ENCODE measurements around the gene RRP1. TPM values are rescaled to one million over a fixed set of nuclear protein-coding genes. Genes with fewer than 3 reads are reported as not detected.

The RRP1 gene
- total RNA-seq, 1 experiment from 2014 or later = 76.7 TPM

- H3K9me3 Mint-ChIP-seq = no peaks in the 10 kb centered on the region
- H3K4ac ChIP-seq (ENCODE audit: low read depth, low read length) = no peak overlapping the region
- no peaks in the 10 kb centered on the region for H4K20me1 ChIP-seq (ENCODE audit: control insufficient read depth, insufficient read depth, insufficient read length)
- no peak overlapping the region for H2AK5ac ChIP-seq (ENCODE audit: insufficient read length, low read length)
- no peaks in the 10 kb centered on the region for H3K27me3 Mint-ChIP-seq (ENCODE audit: low read depth)
- H3K4me2 ChIP-seq (ENCODE audit: insufficient read depth, insufficient read length, low read length) = no peak overlapping the region
- no peak overlapping the region for H2BK15ac ChIP-seq (ENCODE audit: low read depth, low read length)
- no peak overlapping the region for H4K5ac ChIP-seq (ENCODE audit: insufficient read length, low read depth, low read length)
- H3K9me3 ChIP-seq (ENCODE audit: control insufficient read depth, low read depth, low read length) = no peaks in the 10 kb centered on the region
- no peak overlapping the region for H2BK20ac ChIP-seq (ENCODE audit: low read depth, low read length, poor library complexity, severe bottlenecking)
- no peak overlapping the region for H4K91ac ChIP-seq (ENCODE audit: insufficient read length, low read depth, low read length)
- no peak overlapping the region for H2BK5ac ChIP-seq (ENCODE audit: insufficient read length, low read length)
- no peaks in the 10 kb centered on the region for H3K4me1 Mint-ChIP-seq
- no peak overlapping the region for H3K9ac ChIP-seq (ENCODE audit: extremely low read depth, insufficient read length, low read length)
- no peak overlapping the region for H3K14ac ChIP-seq (ENCODE audit: insufficient read depth, low read length)
- H3K27ac ChIP-seq (ENCODE audit: insufficient read length, low read depth, low read length) = no peak overlapping the region
- no peak overlapping the region for H3K18ac ChIP-seq (ENCODE audit: insufficient read length, low read depth, low read length)
- no peak overlapping the region for H3K4me3 Mint-ChIP-seq
- no peak for TF ChIP-seq CTCF (conservative IDR thresholded peaks at IDR 0.05)
- no peak overlapping the region for H3K27ac Mint-ChIP-seq
- DNase-seq = no peak
- H3T11ph ChIP-seq (ENCODE audit: low read length) = no peak overlapping the region
- H3K36me3 Mint-ChIP-seq (ENCODE audit: insufficient read depth in 1 of 3, low read depth in 3 of 3) = peaks cover 69 to 98% (median 95%) of the 10 kb centered on the region in 3 experiments
- H3K79me2 ChIP-seq (ENCODE audit: insufficient read depth, low read length) = no peaks in the 10 kb centered on the region; the same call in 1 of the 2 replicates
- no peak overlapping the region for H3K56ac ChIP-seq (ENCODE audit: insufficient read length, low read depth, low read length)
- no peaks in the 10 kb centered on the region for H3K23me2 ChIP-seq (ENCODE audit: insufficient read length, low read depth, low read length, poor library complexity, severe bottlenecking)
- H3K23ac ChIP-seq (ENCODE audit: insufficient read length, low read depth, low read length) = no peak overlapping the region
- no peak overlapping the region for H2AFZ ChIP-seq (ENCODE audit: low read length)
- H3K27me3 ChIP-seq (ENCODE audit: insufficient read depth, low read length) = no peaks in the 10 kb centered on the region
- H3K4me1 ChIP-seq (ENCODE audit: insufficient read depth, low read length) = no peaks in the 10 kb centered on the region
- no peak overlapping the region for H4K8ac ChIP-seq (replicated peaks; ENCODE audit: insufficient read length, low read depth, low read length)
- H3K79me1 ChIP-seq (ENCODE audit: insufficient read depth, low read depth, low read length, poor library complexity, severe bottlenecking) = no peaks in the 10 kb centered on the region
- no peak overlapping the region for H2BK12ac ChIP-seq (ENCODE audit: insufficient read length, low read depth, low read length)
- no peak overlapping the region for H2BK120ac ChIP-seq (ENCODE audit: low read depth, low read length, poor library complexity, severe bottlenecking)
- no CpG with 5 or more reads among the region's 19 CpGs for WGBS (ENCODE audit: extremely low coverage, insufficient read length, low lambda C conversion rate)
These were observed 10.0 kb downstream of the RRP1 start for GRCh38 chr21:43799301-43799840.

Measured in H9 (cell line).